Lung microvascular endothelial cell (primary cell): Measurements from ENCODE around the gene C19orf38. TPM values are rescaled to one million over a fixed set of nuclear protein-coding genes. Genes with fewer than 3 reads are reported as not detected.
"Not testable (repeated sequence)": the region's sequence is repeated elsewhere in the genome, so short reads cannot be mapped to it uniquely, and the experiment has no call there.

ENCODE experiments used
- DNase-seq, 2 donors: peaks; one replicate each; pipeline versions ENCODE4 v3.0.0 to v3.0.0-alpha.2; 2010; ENCODE audit warnings: low read depth in 2 of 2
- total RNA-seq: library from RNA; depleted of rRNA; stranded (reverse); fragments of >200 nt; gene quantifications from 2 replicates; pipeline ENCODE4 v1.2.1, GENCODE V29; 2014

The C19orf38 gene
- total RNA-seq, 1 donor from 2014 or later = 0.20 TPM

- DNase-seq = no peak
Observed at GRCh38 chr19:10872546-10873107, 24.4 kb downstream of the C19orf38 start.

DNA sequence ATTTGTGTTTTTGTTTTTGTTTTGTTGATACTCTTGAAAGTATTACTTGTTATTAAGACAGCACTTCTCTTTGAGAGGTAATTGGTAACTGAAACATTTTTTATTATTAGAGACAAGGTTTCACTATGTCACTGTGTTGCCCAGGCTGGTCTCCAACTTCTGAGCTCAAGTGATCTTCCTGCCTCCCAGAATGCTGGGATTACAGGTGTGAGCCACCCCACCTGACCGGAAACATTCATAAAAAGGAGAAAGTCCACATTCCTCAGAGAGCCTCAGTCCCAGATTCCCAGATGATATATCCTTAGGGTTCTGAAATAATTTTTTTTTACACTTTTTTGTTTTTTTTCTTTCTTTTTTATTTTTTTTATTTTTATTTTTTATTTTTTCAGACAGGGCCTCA, 25.8 kb downstream of the C19orf38 start:
- DNase-seq = no peak

DNA sequence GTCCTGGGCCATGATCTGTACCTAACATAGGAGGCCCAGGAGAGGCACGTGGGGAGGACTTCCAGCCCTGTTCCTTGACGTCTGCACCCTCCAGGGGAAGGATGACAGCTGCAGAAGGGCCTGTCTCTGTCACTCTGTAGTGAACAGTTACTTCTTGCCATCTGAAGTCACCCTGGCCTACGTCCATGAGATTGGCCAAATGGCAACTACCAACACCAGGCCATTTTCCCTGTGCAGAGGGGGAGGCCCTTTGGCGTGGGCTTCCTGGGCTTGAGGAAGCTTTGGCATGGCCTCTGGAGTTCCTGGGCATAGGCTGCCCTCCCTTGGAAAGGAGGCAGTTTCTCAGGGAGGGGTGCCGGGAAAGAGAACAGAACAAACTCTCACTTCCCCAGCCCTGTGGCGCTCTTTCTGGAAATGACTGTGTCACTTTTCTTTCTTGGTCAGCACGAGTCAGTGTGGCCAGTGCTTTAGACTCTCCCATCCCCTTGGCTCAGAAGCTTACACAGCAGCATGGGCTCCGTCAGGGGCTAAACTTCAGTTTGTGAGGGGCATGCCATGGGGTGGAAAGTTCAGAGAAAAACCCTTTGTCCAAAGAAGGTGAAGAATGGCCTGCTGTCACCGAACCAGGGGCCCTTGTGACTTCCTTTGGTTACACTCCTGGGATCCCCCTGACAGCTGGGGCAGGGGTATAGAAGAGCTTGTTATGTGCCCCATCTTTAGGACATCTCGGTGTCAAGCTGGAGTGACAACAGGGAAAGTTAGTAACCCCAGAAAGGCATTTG, 28.4 kb downstream of the C19orf38 start:
- DNase-seq = no peak

DNA sequence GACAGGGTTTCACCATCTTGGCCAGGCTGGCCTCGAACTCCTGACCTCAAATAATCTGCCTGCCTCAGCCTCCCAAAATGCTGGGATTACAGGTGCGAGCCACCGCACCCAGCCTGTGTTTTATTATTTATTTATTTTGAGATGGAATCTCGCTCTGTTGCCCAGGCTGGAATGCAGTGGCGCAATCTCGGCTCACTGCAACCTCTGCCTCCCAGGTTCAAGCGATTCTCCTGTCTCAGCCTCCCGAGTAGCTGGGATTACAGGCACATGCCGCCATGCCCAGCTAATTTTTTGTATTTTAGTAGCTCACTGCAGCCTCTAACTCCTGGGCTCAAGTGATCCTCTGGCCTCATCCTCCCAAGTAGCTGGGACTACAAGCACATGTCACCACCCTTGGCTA, 29.4 kb downstream of the C19orf38 start:
- DNase-seq = not testable (repeated sequence)

DNA sequence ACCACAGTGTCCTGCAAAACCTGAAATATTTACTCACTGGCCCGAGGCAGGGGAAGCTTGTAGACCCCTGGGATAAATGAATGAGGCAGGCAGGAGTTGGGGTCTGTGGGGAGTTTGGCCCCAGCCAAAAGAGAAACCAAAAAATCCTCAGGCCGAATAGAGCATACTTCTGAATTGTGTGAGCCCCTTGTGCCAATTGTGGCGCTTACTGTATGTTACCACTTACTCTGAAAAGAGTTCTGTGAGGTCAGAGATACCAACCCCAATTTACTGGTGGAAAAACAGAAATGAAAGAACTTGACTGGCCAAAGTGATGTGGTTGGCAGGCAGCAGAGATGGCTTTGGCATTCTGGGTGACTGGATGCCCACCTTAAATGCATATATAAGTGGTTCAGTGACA, 30.0 kb downstream of the C19orf38 start:
- DNase-seq = no peak

DNA sequence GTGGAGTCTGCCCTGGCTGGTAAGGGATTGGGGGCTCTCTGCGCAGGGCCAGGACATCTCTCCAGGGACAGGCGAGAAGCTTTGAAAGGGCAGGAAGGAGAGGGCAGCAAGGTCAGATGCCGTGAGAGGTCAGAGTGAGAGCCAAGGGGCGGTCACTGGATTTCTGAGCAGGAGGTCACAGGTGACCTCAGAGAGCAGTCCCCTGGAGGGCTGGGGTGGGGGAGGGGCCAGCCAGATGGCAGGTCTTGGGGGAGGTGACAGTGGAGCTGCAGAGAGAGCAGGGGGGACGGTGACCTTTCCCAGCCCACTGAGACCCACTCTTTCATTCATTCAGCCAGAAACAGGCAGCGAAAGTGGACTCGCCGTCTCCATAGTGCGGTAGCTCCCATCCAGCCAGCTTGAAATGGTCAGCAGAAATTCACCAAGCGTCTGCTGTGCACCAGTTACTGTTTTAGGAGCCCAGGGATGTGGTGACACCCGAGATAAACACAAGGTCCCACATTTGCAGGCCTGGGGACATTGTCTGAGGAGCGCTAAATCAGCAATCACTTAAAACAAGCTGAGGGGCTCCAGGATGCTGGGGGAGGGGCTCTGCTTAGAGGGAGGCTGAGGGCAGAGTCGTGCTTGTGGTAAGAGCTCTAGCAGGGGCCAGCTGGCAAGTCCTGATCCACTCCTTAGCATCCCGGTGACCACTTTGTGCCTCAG, 33.3 kb downstream of the C19orf38 start:
- DNase-seq = no peak

DNA sequence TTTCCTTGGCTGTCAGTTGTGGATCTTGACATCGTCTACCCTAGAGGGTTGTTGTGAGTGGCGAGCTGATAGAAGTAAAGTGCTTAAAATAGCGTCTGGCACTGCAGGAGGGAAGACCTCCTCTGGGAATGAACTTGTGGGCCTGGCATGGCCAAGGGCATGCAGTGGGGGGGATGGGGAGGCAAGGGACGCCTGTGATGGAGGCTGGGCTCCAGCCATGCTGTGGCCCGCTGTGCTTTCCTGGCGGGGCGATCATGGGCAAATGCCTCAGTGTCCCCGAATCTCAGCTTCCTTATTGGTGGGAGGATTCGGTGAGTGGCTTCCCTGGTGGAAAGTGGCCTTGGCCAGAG, 33.9 kb downstream of the C19orf38 start:
- DNase-seq = no peak

DNA sequence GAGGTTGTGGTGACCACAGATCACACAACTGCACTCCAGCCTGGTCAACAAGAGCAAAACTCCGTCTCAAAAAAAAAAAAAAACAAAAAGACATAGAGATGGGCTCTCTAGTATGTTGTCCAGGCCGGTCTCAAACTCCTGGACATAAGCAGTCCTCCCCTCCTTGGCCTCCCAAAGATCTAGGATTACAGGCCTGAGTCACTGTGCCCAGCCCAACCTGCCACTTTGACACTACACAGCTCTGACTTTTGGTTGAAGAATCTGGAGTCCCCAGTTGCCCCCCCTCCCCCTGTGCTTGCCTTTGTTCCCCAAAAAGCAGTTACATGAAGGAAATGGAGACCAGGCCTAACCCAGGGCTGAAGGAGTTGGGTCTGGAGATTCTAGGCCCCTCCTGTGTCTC, 36.1 kb downstream of the C19orf38 start:
- DNase-seq = no peak

DNA sequence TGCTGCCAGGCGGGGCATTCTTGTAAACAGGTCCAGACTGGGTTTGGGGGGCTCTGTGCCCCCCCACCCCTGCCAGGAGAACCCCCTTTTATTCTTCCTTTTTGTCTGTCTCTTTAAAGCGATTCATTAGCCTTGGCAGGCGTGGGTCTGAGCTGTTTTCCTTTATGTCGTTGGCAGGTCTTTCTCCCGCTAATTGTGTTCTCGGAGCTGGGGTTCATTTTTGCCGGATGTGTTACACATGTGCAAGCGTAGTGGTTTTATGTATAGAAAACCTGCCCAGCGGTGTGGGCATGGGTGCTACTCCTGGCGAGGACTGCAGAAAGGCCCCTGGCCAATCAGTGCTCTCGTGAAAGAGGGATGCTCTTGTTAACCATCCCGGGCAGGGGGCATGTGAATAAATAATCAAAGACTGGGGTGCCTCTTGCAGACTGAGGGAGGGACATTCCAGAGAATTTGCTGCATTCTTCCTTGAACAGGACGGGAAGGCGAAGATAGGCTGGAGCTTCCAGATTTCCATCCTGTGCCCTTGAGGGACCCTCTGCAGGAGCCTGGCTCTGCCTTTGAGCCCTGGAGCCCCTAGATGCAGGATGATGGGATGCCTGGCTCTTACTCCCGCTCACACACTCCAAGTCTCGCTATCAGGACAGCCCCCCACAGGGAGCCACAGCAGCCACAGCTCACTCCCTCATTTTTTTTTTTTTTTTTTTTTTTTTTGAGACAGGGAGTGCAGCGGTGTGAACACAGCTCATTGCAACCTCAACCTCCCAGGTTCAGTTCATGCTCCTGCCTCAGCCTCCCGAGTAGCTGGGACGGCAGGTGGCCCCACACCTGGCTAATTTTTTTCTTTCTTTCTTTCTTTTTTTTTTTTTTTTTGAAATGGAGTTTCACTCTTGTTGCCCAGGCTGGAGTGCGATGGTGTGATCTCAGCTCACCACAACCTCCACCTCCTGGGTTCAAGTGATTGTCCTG, 37.3 kb downstream of the C19orf38 start:
- peak in 1 of 2 donors; percentile 31 for DNase-seq

- no peak for DNase-seq
Observed at GRCh38 chr19:10887616-10888367, 39.6 kb downstream of the C19orf38 start.

DNA sequence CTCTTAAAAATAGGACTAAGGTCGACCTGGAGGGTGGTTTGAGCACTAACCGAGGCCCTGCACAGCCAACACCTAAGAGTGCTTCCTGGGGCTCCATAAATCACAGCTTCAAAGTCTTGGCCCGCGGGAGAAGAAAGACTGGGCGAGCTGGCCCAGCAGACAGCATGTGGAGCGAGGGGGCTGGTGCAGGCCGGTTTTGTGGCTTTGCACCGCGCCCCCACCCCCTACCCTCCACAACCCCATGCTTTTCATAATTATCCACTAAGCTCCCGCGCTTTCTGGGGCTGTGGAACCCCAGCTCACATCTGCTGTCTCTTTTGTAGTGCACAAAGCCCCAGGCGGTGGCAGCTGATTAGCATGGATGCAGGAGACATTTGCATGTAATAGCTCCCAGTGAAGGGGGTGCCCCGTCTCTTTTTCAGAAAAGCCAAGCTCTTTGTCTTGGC, 40.2 kb downstream of the C19orf38 start:
- DNase-seq = no peak

DNA sequence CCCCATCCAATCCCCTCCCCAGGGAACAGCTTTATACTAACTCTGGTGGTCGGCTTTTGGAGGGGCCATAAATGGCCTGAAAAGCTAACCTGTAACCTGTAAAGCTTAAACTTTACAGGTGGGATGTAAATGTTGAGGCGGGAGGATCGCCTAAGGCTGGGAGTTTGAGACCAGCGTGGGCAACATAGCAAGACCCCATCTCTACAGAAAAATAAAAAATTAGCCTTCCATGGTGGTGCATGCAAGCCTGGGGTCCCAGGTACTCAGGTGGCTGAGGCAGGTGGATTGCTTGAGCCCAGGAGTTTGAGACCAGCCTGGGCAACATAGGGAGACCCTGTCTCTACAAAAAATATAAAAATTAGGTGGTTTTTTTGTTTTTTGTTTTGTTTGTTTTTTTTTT, 41.7 kb downstream of the C19orf38 start:
- DNase-seq = no peak

GRCh38 chr19:10891405-10892086, 43.3 kb downstream of the C19orf38 start:
- no peak for DNase-seq

DNA sequence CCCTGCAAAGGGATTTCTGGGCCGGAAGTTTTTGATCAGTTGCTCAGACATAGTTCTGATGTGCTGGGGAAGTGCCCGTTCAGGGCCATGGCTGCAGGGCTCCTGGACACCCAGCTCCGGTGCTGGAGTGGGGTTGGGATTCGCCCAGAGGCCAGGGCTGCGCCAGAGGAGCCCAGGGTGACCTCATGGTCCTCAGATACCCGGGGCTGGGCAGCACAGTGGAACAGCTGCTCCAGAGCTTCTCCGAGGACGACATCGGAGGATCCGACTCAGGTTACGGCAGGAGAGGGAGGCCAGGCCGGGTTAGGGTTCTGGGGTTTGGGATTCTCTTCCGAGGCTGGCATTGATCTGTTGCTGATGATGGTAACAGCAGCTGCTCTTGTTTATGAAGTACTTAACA, 44.0 kb downstream of the C19orf38 start:
- no peak for DNase-seq

- DNase-seq = no peak
Observed at GRCh38 chr19:10894911-10895213, 46.6 kb downstream of the C19orf38 start.

- no peak for DNase-seq
Observed at GRCh38 chr19:10895363-10895762, 47.1 kb downstream of the C19orf38 start.

GRCh38 chr19:10895920-10896319, 47.7 kb downstream of the C19orf38 start:
- DNase-seq = no peak

DNA sequence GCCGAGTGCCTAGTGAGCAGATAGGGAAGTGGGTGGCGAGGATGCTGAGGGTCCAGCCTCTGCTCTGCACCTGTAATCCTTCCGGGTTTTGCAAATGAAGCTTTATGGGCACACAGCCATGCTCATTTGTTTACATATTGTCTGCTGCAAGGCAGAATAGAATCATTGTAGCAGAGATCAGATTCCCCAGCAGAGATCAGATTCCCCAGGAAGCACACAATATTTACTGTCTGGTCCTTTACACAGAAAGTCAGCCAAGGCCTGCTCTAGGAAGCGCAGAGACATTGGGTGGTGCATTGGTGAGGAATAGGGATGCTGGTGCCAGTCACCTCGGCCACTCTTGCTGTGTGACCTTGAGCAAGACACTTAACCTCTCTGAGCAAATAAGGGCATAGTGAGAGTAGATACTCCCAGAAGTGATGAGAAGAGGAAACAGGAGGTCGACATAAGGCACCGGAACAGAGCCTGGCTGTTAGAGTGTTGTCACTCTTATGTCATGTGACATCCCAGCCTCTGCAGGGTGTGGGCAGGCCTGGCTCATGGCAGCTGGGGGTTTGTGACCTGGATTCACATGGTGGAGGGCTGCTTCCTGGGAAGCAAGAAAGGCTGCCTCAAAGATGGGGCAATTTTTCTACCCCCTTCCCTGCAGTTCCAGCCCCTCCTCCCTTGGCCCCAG, 48.8 kb downstream of the C19orf38 start:
- DNase-seq = peak in 1 of 2 donors; percentile 50

DNA sequence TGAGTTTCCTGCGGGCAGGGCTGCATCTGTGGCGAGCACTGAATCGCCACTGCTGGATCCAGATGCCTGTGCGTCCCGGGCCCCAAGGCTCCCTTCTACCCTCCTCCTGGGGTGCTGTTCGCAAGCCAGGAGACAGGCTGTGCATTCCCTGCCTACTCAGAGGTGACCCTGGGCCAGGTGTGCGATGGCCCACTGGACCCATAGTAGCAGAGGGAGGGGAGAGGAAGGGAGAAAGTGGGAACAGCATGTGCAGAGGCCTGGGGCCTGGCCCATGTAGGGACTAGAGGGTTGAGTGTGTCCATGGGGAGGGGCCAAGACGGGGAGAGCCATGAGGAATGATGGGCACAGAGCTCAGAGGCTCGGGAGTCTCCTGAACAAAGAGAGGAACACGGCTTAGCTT, 50.4 kb downstream of the C19orf38 start:
- no peak for DNase-seq

DNA sequence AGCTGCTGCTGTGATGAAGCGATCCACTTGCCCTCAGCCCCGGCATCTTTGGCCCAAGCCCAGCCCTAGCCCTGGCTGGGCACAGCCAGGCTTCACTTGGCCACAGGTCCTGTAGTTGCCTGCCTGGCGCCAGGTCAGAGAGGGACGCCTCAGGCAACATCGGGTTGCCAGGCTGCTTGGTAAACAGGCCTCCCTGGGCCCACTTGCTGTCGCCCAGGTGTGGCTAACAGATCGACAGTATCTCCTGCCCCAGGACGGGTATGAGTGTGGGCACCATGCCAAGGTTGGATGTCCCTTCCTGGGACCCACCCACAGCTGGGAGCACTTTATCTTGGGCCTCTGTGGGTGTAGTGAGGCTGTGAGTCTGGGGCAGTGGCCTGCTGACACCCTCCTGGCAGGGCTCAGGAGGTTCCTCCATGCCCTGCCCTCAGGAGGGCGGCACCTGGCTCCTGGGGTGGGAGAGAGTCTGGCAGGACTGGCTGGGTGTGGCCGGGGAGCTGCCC, 51.0 kb downstream of the C19orf38 start:
- DNase-seq = no peak
